ENCODE results near the gene KIF26A. TPM values are rescaled to one million over a fixed set of nuclear protein-coding genes. Genes with fewer than 3 reads are reported as not detected.

KIF26A gene
- total RNA-seq, 2 donors from 2014 or later: 5.6 to 14.1 TPM

DNA sequence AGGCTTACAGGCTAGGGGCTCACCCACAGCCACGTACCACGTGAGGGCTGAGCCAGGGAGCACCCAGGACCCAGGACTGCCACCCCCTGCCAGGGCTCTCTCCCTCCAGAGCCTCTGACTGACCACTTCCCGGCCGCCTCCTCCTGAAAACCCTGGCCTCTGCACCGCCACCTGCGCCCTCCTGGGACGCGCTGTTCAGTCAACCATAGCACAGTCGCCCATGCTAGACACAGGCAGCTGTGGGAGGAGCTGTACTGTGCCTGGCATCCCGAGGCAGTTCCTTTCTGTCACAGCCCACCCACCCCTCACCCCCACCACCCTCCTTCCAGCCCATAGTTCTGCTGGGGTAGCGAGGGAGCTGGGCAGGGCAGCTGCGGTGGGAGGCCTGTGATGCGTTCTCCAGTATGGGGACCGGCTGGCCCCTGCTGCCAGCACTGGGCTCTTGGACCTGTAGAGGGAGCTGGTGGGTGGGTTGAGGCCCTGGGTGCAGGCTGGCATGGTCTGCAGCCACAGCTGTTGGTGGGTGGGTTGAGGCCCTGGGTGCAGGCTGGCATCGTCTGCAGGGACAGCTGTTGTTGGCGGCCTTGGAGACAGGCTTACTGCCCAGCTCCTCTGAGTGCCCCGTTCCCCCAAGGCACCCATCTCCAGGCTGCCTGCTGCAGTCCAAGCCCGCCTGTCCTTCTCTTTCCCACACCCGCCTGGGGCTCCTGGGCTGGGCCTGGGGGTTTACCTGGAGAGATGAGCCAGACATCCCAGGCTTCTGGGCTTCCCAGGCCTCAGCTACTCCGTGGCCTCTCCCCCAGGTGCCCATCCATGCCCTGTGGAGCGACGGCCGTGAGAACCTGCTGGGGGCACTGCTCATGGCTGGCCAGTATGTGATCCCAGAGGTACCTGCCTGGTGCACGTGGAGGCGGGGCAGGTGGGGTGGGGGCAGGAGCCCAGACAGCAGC is 41.4 kb upstream of the KIF26A start:
- TF ChIP-seq, protein P1, sequence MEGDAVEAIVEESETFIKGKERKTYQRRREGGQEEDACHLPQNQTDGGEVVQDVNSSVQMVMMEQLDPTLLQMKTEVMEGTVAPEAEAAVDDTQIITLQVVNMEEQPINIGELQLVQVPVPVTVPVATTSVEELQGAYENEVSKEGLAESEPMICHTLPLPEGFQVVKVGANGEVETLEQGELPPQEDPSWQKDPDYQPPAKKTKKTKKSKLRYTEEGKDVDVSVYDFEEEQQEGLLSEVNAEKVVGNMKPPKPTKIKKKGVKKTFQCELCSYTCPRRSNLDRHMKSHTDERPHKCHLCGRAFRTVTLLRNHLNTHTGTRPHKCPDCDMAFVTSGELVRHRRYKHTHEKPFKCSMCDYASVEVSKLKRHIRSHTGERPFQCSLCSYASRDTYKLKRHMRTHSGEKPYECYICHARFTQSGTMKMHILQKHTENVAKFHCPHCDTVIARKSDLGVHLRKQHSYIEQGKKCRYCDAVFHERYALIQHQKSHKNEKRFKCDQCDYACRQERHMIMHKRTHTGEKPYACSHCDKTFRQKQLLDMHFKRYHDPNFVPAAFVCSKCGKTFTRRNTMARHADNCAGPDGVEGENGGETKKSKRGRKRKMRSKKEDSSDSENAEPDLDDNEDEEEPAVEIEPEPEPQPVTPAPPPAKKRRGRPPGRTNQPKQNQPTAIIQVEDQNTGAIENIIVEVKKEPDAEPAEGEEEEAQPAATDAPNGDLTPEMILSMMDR (IDR thresholded peaks at IDR 0.05): no peak
- H3K36me3 ChIP-seq: peaks cover 14% of the 10 kb centered on the region
- no peak for DNase-seq (ENCODE audit: low spot score)
- peaks cover 0 to 14% of the 10 kb centered on the region in 2 donors for H3K4me1 ChIP-seq
- H3K27ac ChIP-seq: no peak overlapping the region
- no peaks in the 10 kb centered on the region for H3K9me3 ChIP-seq
- H3K4me3 ChIP-seq: no peak overlapping the region
- no peaks in the 10 kb centered on the region for H3K27me3 ChIP-seq

DNA sequence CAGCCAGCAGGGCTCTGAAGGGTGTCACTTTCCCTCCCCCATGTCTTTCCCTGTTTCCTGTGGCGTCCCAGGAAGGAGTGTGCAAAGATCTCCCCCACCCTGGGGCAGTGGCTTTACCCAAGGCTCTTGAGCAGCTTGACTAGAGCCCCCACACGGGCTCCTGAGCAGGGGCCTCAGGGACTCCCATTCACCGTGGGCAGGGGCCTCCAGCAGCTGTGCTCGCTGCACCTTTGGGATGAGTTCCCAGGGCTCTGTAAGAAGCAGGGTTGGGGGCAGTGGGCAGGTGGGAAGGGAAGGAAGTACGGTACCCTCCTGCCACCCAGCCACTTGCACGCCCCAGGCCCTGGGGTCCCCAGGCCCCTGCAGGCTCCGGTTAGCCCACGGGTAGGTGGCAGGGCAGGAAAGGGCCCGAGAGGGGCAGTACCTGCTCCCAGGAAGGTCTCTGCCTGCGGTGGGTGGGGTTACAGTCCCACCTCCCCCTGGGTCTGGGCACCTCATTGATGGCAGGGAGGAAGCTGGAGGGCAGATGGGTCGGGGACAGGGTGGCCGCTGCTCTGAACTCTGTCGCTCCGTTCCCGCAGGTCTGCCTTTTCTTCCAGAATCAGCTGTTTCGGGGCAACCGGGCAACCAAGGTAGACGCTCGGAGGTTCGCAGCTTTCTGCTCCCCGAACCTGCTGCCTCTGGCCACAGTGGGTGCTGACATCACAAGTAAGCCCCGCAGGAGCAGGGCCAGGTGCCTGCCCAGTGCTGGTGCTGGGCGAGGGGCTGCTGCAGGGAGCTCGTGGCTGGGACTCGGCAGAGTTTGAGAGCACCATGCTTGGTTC is 39.9 kb upstream of the KIF26A start:
- no peaks in the 10 kb centered on the region for H3K9me3 ChIP-seq
- no peak overlapping the region for H3K27ac ChIP-seq
- no peaks in the 10 kb centered on the region for H3K27me3 ChIP-seq
- H3K4me1 ChIP-seq: peaks cover 0 to 17% of the 10 kb centered on the region in 2 donors
- no peak overlapping the region for H3K4me3 ChIP-seq
- no peak for DNase-seq (ENCODE audit: low spot score)
- TF ChIP-seq, protein P1 (IDR thresholded peaks at IDR 0.05): no peak
- peaks cover 14% of the 10 kb centered on the region for H3K36me3 ChIP-seq

DNA sequence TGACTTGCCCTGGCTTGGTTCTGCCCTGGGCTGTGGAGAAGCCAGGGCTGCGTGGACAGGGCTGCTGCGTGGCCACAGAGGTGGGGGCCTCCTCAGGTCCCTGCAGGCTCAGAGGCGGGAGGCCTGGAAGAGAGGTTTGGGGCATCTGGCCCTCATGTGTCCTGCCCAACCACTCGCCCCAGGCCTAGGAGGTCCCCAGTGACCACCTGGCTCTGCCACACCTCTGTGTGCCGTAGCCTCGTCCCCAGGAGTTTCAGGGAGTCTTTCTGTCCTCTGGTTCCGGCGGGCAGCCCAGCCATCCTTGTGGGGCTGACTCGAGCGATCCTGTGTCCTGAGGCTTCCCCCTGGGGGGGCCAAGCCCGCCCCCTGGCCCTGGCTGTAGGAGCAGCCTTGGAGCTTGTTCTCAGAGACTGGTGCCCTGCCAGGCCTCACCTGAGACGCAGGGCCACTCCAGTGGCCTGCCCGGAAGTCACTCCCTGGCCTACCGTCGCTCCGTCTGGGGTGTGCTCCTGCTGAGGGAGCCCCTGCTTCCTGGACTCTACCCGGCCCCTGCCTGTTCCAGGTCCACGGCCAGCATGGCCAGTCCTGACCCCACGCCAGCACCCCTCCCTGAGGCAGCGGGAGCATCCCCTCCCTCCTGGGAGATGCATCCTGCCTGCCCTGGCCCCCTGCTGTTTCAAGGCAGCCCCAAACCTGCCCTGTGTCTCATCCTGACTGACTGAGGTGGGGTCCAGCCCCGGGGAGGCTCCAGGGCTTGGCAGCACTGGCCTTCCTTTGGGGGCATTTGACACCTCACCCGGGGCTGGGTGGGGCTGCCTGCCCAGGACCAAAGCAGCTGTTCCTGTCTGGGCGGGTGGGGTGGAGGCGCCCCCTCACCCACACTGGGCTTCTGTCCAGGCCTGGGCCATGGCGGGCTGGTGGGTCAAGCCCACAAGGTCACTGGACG is 39.0 kb upstream of the KIF26A start:
- Histone ChIP-seq H3K4me3 (no peak overlapping the region), H3K9me3 (no peaks in the 10 kb centered on the region), H3K27me3 (no peaks in the 10 kb centered on the region), H3K36me3 (peaks cover 14% of the 10 kb centered on the region), H3K4me1 (peaks cover 0 to 26% of the 10 kb centered on the region in 2 donors), H3K27ac (no peak overlapping the region)
- TF ChIP-seq, protein P1 (IDR thresholded peaks at IDR 0.05): no peak
- DNase-seq (ENCODE audit: low spot score): no peak

DNA sequence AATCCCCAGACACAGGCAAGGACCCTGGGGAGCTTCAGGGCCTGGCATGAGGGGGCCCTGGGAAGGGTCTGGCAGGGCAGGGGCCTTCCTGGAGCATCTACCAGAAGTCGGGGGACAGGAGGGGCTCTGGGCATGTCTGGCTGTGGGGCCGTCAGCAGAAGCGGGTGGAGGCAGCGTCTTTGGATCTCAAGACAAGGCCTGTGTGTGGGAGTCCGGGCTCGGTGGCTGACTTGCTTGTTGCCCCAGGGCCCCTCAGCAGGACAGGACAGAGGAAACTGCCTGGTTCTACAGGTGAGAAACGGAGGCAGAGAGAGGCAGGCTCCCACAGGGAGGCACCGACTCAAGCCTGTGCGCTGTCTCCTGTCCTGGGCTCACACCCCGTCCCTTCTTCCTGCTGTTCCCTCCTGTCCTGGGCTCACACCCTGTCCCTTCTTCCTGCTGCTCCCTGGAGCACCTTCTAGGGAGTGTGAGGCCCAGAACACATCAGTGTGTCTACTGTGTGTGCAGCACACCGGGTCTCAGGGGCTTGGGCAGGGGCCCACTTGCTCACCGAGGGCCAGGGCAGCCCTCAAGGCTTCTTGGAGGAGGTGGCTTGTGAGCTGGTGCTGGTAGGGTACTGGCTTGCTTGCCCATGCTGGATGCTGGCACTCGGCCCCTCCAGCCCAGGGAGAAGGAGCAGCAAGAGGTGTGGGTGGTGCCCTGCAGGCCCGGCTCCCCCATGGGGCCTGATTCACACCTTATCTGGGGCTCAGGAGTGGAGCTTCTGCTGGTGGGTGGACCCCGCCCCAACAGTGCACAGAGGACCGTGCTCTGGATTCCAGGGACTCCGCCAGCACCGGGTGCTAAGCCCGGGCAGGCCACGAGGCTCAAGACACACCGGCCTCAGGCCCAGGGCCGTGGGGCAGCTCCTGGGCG is 38.0 kb upstream of the KIF26A start:
- no peaks in the 10 kb centered on the region for H3K9me3 ChIP-seq
- peaks cover 14% of the 10 kb centered on the region for H3K36me3 ChIP-seq
- no peak for DNase-seq (ENCODE audit: low spot score)
- H3K27me3 ChIP-seq: no peaks in the 10 kb centered on the region
- no peak overlapping the region for H3K27ac ChIP-seq
- peaks cover 0 to 26% of the 10 kb centered on the region in 2 donors for H3K4me1 ChIP-seq
- TF ChIP-seq, protein P1 (IDR thresholded peaks at IDR 0.05): no peak
- H3K4me3 ChIP-seq: no peak overlapping the region

All from right atrium auricular region (tissue), 2 donors.